GM21526 (cell line): ENCODE data around the gene CD300LD.

Experiments used
- ATAC-seq: cut with Tn5 transposase; IDR thresholded peaks from one replicate; pipeline ENCODE4 v1.9.1; 2021; ENCODE audit warnings: moderate library complexity; ENCODE audit not compliant: unreplicated experiment, low FRiP score

CD300LD gene

DNA sequence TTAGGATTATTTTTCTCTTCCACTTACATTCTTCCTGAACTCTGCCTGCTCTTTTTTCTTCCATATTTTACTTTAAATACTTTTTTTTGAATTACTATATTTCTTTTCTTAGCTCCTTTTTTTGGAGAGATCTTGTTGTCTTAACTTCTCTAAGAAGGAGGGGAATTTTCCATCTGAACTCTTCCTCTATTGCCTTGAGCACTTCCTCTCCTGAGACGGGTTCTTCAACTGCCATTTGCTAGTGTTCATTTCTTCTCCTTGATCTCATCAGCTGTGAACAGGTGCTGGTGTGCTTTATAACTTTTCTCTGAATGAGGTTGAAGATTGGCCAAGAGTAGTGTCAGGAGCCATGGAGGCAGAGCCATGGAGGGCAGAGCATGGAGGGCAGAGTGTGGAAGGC is 15.1 kb upstream of the CD300LD start:
- no peak for ATAC-seq

DNA sequence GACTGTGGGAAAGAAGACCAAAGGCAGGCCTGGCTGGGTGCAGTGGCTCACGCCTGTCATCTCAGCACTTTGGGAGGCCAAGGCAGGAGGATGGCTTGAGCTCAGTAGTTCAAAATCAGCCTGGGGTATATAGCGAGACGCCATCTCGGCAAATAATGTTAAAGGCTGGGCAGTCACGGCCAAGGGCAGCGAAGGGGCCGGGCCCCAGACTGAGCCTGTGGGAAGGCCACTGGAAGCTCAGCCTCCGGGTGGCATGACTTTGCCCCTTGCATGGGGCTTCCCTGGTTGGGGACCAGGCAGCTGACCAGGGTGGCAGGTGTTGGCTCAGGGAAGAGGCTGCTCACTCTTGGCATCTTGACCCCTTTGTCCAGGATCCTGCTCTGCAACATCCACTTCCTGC is 14.0 kb upstream of the CD300LD start:
- no peak for ATAC-seq

DNA sequence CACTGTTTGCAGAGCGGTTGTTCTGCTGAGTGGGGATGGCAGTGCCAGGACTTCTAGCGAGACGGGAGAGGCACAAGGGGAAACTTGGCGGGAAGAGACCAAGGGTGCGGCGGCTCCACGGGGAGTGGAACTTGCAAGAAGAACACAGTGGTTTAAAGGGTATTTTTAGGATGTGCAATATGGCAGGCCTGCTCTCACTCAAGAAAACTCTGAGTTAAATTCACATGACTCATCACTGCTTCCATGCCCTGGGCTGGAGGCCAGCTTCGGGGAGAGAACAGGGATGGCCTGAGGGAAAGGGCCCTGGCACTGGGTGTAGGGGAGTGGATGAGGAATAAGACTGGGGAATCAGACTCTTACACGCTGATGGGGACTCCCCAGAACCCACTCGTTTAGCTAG is 13.3 kb upstream of the CD300LD start:
- ATAC-seq: no peak

DNA sequence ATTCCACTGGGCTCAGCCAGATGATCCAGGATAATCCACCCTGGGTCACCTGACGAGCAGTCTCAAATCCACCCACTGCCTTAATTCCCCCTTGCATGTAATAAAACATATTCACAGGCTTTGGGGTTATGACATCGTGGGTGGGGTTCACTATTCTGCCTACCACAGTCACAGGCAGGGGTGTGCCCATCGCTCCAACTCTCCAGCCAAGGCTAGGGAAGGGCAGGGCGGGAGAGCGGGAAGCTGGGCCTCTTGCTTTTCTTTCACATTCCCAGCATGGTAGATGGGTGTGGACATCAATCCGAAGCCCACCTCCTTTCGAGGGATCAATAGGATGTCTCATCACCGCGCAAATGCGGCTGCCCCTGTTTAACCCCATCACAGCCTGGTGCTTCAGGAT is 12.7 kb upstream of the CD300LD start:
- ATAC-seq: no peak

DNA sequence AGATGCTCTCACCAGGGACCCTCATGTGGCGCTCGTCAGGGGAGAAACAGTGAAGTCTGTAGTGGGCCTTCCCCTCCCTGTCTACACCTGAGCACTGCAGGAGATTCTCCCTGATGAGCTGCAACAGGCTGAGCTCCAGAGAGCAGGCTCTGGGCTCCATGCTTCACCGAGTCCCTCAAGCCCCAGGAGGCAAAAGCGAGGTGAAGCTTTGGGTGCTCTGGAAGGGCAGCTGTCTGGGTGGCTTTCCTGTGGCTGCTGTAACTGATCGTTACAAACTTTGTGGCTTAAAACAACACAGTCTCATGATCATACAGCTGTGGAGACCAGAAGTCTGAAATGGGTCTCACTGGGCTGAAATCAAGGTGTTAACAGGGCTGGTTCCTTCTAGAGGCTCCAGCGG is 12.1 kb upstream of the CD300LD start:
- ATAC-seq: no peak

DNA sequence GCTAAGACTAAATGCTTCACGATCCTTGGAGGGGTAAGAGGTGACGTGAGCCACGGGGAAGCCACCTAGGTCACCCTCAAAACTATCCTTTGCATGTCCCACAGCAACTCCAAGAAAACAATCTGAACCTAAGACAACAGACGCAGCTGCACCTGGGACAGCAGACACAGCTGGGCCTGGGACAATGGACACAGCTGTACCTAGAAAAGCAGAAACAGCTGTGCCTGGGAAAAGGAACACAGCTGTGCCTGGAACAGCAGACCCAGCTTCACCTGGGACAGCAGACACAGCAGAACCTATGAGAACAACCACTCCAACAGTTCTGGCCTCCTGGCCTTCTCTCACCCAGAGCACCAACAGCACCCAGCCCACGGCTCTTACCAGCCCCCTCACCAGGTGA is 11.7 kb upstream of the CD300LD start:
- no peak for ATAC-seq

DNA sequence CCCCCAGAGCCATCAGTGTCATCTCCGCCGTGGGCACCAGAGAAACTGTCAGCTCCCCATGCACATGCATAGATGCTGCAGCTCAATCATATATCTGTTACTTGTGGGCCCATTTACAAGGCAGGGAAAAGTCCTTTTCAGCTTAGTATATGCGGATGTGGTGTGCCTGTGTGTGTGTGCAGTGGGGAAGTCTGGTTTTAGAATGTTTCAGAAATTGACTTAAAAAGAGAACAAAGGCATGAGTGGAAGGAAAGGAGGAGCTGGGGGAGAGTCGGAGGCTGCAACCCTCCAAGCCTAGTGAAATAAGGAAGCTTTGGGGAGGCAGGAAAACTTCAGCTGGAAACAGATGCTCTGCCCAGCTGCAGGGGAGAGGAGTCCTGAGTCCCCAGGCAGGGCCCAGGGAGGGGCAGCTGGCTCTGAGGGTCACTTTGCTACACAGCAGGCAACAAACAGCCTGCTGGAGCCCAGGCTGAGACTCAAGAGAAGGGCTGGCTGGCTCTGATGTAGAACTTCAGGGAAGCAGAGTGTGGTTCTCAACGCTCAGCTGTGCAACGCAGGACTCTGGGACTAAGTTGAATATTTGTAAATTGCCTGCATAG is 11.1 kb upstream of the CD300LD start:
- ATAC-seq: no peak

DNA sequence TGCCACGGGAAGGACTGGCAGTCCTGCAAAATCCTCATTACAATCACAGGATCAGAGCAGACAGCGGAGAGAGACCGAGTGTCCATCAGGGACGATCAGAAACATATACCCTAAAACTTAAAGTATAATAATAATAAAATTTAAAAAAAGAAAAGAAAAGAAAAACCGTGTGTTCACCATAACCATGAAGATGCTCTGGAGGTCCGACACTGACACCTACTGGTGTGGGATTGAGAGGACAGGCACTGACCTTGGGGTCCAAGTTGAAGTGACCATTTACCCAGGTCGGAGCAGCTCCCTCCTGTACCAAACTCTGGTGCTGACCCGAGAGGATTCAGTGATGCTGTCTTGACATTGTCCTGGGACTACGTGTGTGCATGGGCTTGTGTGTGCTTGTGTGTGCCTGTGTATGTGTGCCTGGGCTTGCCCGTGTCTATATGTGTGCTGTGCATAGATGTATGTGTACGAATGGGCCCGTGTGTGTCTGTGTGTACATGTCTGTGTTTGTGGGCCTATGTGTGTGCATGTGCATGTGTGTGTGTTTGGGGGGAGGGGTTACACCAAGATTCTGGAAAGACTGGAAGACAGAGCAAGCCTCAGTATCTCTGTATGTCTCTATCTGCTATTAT is 10.0 kb upstream of the CD300LD start:
- ATAC-seq: no peak

DNA sequence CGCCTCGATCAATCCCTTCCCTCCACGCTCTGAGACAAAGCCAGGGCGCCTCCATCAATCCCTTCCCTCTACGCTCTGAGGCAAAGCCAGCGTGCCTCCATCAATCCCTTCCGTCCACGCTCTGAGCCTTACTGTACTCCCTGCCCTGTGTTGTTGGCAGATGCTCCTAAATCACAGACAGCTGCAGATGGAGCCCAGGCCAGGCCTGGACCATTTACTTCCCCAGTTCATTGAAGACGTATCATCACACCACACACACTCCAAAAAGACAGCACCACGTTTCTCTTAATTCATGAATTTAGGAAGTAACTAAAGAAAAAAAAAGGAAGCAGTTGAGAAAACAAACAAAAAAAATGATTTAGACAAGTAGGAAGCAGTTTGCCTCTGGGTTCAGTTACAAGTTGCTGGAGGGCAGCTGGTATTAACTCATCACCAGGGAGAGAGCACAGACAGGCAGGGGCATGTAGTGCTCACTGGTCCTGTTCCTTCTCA is 7.4 kb upstream of the CD300LD start:
- no peak for ATAC-seq

DNA sequence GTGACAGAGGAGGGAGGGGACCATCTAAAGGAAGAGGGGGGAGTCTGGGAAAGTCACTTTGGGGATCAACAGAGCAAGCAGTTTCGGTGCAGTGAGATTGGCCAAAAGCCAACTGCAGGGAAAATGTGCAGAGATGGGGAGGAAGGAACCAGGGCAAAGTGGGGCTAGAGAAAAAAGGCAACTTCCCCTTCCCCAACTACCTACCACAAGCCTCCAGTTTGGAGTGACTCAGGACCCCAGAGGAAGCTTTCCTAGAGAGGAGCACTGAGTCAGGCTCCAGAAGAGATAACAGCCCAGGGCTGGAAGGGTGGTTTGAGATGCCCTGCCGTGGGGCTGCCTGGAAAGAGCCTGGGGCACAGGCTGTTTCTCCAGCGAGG is 6.9 kb upstream of the CD300LD start:
- ATAC-seq: no peak

DNA sequence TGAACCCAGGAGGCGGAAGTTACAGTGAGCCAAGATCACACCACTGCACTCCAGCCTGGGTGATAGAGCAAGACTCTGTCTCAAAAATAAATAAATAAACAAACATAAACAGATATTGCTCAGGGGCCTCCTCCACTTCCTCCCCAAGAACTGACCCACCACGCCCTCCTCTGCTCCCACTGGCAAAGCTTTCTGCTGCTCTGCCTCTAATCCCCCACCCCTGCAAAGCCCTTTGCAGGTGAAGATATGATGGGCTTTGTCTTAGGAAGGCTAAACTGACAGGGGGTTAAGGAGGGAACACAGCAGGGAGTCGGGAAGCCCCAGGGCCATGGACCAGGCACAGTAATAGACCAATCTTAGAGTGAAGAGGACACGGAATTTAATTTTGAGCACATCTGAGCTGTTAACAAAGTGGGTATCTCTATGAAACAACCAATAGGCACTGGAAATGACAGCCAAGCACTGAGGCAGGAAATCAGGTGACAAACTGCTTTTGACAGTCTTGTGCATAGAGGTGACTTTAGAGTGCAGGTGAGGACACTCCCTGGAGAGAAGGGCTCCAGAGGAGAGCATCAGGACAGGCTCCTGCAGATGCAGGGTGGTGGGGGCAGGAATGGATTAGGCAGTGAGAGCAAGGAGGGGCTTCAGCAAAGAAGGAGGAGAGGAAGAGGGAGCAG is 6.4 kb upstream of the CD300LD start:
- no peak for ATAC-seq

DNA sequence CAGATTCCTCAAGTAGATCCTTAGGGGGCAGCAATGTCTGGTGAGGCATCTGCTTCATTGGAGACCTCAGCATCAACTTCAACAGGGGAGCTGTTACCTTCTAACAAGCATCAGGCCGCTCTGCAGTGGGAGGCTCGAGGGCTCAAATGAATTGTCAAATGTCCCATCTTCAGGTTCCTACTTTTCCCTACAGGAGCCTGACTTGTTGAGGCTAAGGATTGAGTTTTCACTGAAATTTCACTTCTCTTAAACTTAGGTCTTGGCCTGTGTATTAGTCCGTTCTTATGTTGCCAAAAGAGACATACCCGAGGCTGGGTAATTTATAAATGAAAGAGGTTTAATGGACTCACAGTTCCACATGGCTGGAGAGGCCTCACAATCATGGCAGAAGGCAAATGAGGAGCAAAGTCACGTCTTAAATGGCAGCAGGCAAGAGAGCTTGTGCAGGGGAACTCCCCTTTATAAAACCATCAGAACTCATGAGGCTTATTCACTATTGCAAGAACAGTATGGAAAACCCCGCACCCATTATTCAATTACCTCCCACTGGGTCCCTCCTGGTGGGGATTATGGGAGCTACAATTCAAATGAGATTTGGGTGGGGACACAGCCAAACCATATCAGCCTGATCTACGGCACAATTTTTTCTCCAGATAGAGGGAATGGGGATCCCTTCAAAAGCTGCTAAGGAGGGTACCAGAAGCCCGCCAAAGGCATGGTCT is 5.1 kb upstream of the CD300LD start:
- ATAC-seq: no peak

DNA sequence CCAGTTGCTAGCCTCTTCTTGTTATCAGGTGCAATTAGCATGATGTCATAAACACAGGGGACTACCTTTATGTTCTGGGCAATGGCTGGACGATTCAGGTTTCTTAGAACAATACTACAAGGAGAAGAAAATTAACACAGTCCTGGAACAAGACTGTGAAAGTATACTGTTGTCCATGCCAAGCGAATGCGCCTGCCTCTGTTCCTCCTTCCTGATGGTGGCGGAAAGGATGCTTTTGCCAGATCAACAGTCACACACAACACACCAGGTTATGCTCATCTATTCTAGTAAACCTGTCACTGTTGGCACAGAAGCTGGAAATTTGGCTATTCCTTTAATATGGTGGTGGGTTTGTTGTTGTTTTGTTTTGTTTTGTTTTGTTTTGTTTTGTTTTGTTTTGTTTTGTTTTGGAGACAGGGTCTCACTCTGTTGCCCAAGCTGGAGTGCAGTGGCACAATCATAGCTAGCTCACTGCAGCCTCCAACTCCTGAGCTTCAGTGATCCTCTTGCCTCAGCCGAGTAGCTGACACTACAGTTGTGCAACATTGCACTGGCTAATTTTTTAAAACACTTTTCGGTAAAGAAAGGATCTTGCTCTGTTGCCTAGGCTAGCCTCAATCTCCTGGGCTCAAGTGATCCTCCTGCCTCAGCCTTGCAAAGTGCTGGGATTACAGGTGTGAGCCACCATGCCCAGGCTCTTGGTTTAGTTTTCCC is 3.1 kb upstream of the CD300LD start:
- ATAC-seq: no peak

DNA sequence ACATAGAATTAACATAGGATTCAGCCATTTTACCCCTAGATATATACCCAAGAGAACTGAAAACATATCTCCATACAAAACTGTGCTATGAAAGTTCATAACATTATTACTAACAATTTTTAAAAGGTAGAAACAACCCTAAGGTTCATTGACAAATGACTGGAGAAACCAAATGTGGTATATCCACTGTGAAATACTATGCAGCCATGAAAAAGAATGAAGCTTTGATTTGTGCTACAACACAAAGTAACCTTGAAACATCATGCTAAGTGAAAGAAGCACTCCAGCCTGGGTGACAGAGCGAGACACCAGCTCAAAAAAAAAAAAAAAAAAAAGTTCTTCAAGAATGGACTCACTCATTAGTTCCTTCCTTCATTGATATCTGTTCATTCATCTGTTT is 580 bp downstream of the CD300LD start:
- no peak for ATAC-seq

DNA sequence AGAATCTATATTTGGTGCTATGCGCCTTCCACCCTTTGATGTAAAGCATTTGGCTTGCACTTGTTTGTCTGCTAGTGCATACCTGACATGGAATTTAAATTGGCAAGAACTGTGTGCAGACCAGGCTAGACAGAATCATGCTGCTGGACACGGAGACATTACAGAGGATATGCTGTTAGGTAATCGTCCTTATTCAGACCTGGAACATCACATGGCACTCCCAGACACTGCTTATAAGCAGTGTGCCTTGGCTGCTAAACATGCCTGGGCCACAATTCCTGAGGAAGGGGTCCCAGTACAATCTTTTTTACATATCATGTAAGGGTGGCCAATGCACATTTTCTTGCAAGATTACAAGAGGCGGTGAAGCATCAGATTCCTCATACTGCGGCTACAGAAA is 6.4 kb downstream of the CD300LD start:
- no peak for ATAC-seq

DNA sequence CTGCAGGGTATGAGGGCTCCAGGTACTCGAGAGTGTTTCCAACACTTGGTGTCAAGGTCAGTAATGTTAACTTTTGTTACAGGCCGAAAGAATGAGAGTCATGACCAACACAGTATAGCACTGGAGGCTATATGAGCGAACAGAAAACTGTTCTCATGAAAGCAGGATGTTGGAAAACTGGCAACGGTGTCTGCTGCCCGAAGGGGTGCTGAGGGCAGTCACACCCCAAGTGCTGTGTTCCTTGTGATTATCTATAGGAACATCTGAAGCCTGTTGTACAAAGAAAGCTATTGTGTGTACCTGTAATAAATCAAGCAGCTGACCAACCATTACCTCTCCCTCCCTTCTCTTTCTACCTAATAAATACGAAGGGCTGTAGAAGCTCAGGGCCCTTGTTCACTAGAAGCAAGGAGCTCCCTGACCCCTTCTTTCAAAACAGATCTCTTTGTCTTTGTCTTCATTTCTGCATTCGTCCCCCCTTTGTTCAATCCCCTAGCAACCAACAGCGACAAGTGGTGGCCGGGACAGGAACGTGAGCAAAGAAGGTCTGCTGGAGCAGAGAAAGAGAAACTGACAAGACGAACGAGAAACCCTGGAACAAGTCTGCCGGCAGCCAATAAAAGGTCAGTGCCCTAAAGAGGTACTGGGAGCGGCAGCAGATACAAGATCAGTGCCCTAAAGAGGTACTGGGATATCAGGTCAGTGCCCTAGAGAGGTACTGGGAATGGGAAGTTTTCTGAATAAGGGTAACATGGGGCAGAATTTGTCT is 7.6 kb downstream of the CD300LD start:
- ATAC-seq: no peak

DNA sequence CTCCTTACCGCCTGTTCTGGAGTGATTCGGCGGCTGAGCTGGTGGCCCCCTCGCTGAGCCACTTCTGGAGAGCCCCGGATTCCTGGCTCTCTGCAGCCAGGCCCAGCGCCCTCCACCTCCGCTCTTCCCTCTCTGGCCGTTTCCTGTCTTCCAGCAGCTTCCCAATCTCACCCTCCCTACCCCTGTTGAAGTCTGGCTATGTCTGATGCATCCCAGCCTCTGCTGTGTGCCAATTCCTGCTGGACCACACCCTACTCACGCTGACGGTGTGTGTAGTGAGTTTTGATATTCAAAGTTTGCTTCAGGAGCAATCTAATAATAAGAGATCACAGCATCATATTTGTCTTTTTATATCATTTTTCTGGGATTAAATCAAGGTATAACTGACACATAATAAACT is 9.4 kb downstream of the CD300LD start:
- no peak for ATAC-seq

DNA sequence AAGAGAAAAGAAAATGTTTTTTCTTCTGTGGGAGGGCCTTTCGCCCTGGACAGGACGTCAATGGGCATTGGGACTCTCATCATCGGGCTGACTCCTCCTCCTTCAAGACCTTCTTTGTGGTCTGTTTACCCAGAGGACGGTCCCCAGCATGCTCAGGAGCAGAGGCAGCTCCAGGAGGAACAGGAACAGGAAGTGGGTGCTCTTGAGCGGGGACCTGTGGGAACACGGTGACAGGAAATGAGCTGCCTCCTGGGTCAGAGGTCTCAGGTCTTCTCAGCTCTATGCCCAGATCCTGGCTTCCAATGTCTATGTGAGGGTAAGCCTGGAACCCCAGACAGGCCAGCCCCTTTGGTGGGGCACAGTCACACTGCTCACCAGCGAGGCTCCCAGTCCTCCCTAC is 12.2 kb downstream of the CD300LD start:
- ATAC-seq: no peak

DNA sequence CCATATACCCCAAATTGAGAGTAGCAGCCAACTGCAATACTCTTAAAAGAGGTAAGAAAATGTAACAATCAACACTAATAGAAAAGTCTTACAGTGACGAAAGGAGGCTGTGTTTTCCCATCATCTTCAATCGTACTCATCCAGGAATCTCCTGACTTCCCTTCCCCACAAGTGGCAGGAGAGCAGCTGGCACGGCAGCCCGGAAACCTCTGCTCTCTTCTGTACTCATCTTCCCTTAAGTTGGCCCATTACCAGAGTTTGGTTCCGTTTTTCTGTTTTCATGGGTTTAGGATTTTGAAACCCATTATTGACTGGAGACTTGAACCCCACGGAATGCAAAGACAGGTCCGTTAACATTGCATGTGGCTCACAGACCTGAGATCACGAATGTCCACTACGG is 13.1 kb downstream of the CD300LD start:
- no peak for ATAC-seq

DNA sequence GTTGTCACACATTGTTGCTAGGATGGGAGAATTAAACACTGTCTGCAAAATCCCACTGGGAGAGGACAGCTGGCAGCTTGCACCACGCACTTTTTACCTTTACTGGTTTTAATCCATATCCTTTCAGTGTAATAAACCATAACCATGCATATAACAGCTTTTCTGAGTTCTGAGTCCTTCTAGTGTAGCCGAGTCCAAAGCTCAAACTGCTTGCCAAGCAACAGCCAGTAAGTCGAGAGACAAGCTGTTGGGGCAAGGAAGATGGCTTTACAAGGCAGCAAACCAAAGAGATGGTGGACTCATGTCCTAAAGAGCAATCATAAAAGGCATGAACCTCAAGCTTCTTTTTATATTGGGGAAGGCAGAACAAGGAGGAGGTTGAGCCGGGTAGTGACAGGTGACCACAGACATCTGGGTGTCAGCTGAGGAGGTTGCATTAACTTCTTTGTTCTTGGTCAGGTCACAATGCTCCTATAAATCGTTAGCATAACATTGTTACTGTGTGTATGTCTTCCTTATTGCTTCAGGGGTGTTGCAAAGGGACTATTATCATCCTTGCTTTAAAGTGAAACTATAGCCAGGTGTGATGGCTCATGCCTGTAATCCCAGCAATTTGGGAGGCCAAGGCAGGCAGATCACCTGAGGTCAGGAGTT is 17.5 kb downstream of the CD300LD start:
- no peak for ATAC-seq
